ENCODE data around the gene TAF11L2. TPM values are rescaled to one million over a fixed set of nuclear protein-coding genes. Genes with fewer than 3 reads are reported as not detected.

The TAF11L2 gene
- polyA plus RNA-seq, 1 donor (not counting 4 experiments of a cell fraction or from before 2014, with no cell fraction given), result not detected

Small RNA genes within 50 kb of the gene (small RNA-seq; reads per million reads assigned to genes)
- gene AC106774.3 (ENCODE audit: insufficient read length in 3 of 3, low read depth in 3 of 3, low replicate concordance in 1 of 3), result 0 reads per million in 3 experiments

Other genes starting within 250 kb of the TAF11L2 start
- not detected in 3 replicates for gene TAF11L3, start 20.1 kb downstream of the TAF11L2 start, polyA plus RNA-seq
- gene TAF11L4, start 23.6 kb downstream of the TAF11L2 start, polyA plus RNA-seq, result not detected in 3 replicates
- not detected in 3 replicates for gene TAF11L5, start 27.0 kb downstream of the TAF11L2 start, polyA plus RNA-seq
- gene TAF11L6, start 30.4 kb downstream of the TAF11L2 start, polyA plus RNA-seq, result not detected in 3 replicates
- gene TAF11L7, start 87.5 kb downstream of the TAF11L2 start, polyA plus RNA-seq, result not detected in 3 replicates
- not detected in 3 replicates for gene TAF11L8, start 92.7 kb downstream of the TAF11L2 start, polyA plus RNA-seq
- gene TAF11L9, start 96.2 kb downstream of the TAF11L2 start, polyA plus RNA-seq, result not detected in 3 replicates
- gene TAF11L10, start 99.6 kb downstream of the TAF11L2 start, polyA plus RNA-seq, result not detected in 3 replicates
- not detected in 3 replicates for gene TAF11L11, start 106.0 kb downstream of the TAF11L2 start, polyA plus RNA-seq
- gene TAF11L12, start 112.2 kb downstream of the TAF11L2 start, polyA plus RNA-seq, result not detected in 3 replicates
- gene TAF11L13, start 133.9 kb downstream of the TAF11L2 start, polyA plus RNA-seq, result not detected in 3 replicates
- not detected in 3 replicates for gene TAF11L14, start 136.2 kb downstream of the TAF11L2 start, polyA plus RNA-seq